GM10248 (cell line): Measurements from ENCODE around the gene MID2.
"Not testable (repeated sequence)": the region's sequence is repeated elsewhere in the genome, so short reads cannot be mapped to it uniquely, and the experiment has no call there.

Experiments
- CTCF ChIA-PET: fragments of 300-600 bp; sonication (Branson Sonifier 250); formaldehyde crosslinking; extraction: SDS; loops from one replicate; lab custom pipeline; 2021; ENCODE audit warnings: antibody characterized with exemption; lab: Yijun Ruan, JAX
- POLR2A ChIA-PET: fragments of 350-650 bp; sonication (Branson Sonifier 250); formaldehyde crosslinking; extraction: SDS; loops from one replicate; lab custom pipeline; 2020; ENCODE audit warnings: antibody characterized with exemption; lab: Yijun Ruan, JAX
- DNase-seq: peaks from one replicate; pipeline ENCODE4 v3.0.0; 2012; ENCODE audit errors: extremely low spot score
- TF ChIP-seq, protein P1 (sequence below): IDR thresholded peaks from 2 replicates; pipeline ENCODE4 v1.5.1; 2012; ENCODE audit warnings: mild to moderate bottlenecking, low read depth; ENCODE audit errors: extremely low read depth, missing control alignments, control extremely low read depth

The MID2 gene

GRCh38 chrX:107935664-107936433 is 110.2 kb downstream of the MID2 start:
- DNase-seq = no peak
- TF ChIP-seq, protein P1, sequence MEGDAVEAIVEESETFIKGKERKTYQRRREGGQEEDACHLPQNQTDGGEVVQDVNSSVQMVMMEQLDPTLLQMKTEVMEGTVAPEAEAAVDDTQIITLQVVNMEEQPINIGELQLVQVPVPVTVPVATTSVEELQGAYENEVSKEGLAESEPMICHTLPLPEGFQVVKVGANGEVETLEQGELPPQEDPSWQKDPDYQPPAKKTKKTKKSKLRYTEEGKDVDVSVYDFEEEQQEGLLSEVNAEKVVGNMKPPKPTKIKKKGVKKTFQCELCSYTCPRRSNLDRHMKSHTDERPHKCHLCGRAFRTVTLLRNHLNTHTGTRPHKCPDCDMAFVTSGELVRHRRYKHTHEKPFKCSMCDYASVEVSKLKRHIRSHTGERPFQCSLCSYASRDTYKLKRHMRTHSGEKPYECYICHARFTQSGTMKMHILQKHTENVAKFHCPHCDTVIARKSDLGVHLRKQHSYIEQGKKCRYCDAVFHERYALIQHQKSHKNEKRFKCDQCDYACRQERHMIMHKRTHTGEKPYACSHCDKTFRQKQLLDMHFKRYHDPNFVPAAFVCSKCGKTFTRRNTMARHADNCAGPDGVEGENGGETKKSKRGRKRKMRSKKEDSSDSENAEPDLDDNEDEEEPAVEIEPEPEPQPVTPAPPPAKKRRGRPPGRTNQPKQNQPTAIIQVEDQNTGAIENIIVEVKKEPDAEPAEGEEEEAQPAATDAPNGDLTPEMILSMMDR = no peak
- POLR2A ChIA-PET = no interaction called here
- CTCF ChIA-PET = no interaction called here

DNA sequence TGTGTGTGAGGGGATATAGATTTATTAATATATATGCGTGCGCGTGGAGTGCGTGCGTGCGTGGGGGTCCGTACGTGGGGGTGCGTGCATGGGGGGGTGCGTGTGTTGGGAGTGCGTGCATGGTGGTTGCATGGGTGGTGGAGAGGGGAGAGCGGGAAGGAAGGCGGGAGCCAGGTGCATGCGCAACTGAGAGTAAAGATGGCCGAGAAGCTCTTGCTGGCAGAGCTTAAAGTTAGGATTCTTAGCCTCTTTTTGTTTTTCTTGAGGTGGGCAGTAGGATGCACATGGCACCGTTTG is 110.7 kb downstream of the MID2 start:
- TF ChIP-seq, protein P1 = no peak
- CTCF ChIA-PET = no interaction called here
- DNase-seq = no peak
- POLR2A ChIA-PET = no interaction called here

- ChIA-PET CTCF (no interaction called here), POLR2A (no interaction called here)
- TF ChIP-seq, protein P1 = no peak
- no peak for DNase-seq
Measured at GRCh38 chrX:107940095-107940494, 114.4 kb downstream of the MID2 start.

DNA sequence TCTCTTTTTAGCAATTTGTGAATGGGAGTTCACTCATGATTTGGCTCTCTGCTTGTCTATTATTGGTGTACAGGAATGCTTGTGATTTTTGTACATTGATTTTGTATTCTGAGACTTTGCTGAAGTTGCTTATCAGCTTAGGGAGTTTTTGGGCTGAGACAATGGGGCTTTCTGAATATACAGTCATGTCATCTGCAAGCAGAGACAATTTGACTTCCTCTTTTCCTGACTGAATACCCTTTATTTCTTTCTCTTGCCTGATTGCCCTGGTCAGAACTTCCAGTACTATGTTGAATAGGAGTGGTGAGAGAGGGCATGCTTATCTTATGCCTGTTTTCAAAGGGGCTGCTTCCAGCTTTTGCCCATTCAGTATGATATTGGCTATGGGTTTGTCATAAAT is 129.7 kb downstream of the MID2 start:
- POLR2A ChIA-PET, CTCF ChIA-PET, DNase-seq: not testable (repeated sequence)

DNA sequence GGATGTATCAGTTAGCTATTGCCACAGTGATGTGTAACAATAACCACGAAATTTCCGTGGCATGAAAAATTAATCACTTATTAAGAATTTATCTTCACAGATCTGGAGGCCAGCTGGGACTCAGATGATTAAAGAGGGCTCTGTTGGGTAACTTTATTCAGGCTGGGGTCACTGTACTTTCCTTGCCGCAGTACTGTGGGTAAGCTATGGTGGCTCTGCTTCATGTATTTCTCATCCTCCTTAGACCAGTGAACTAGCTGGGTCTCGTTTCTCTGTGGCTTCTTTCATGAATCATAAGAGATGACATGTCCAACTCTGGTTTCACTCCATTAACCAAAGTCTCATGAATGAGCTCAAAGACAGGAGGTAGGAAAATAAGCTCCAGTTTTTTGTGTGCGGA is 143.0 kb downstream of the MID2 start:
- DNase-seq = no peak
- TF ChIP-seq, protein P1 = no peak
- ChIA-PET CTCF (interaction anchor here (1.1 kb wide), 1 partner anchor 10 kb away, joined by 3 read pairs; no protein-coding TSS in a partner anchor), POLR2A (no interaction called here)

- no peak for DNase-seq
- POLR2A ChIA-PET = no interaction called here
- CTCF ChIA-PET = no interaction called here
- TF ChIP-seq, protein P1 = no peak
Measured at GRCh38 chrX:107970073-107970472, 144.4 kb downstream of the MID2 start.

- TF ChIP-seq, protein P1 = no peak
Measured at GRCh38 chrX:107971636-107972035, 146.0 kb downstream of the MID2 start.

More at GRCh38 chrX:107971636-107972035, 146.0 kb downstream of the MID2 start:
- ChIA-PET CTCF (no interaction called here), POLR2A (no interaction called here)
- no peak for DNase-seq
